Ecto neural progenitor cell (in vitro differentiated cells): ENCODE measurements around the gene ADRA1B.

Experiments
- DNase-seq: peaks from one replicate; pipeline ENCODE4 v3.0.0-alpha.2; 2018; ENCODE audit warnings: low spot score

ADRA1B gene

DNA sequence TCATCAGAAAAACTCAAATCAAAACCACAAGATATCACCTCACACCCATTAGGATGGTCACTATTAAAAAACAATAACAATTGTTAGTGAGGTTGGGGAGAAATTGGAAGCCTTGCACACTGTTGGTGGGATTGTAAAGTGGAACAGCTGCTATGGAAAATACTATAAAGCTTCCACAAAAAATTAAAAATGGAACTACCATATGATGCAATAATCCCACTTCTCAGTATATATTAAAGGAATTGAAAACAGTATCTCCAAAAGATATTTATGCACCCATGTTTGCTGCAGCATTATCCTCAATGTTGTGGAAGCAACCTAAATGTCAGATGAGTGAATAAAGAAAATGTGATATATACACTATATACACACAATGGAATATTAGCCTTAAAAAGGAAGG lies 14.5 kb upstream of the ADRA1B start:
- DNase-seq, result no peak

GRCh38 chr5:159902444-159903121 lies 13.7 kb upstream of the ADRA1B start:
- DNase-seq, result no peak

GRCh38 chr5:159903131-159903530 lies 13.2 kb upstream of the ADRA1B start:
- no peak for DNase-seq

- no peak for DNase-seq
Observed at GRCh38 chr5:159904874-159905273, 11.4 kb upstream of the ADRA1B start.

GRCh38 chr5:159905496-159905895 lies 10.8 kb upstream of the ADRA1B start:
- DNase-seq, result no peak

GRCh38 chr5:159906463-159906862 lies 9.8 kb upstream of the ADRA1B start:
- no peak for DNase-seq

DNA sequence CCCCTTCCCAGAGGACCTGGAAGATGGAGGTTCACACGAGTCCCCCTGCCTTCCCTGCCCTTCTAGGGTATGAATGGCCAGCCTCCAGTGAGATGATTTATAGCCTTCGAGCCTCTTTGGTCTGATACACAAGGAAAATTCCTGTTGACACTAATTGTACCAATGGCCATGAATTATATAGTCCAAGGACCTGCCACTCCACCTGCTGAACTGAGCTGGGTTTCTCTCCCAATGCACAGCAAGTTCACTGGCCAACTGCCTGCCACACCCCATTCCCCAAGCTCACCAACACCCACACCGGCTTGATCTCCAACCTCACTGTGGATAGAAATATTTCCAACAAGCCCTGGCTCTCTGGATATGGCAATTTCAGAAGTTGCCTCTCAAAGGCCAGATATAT lies 9.3 kb upstream of the ADRA1B start:
- no peak for DNase-seq

GRCh38 chr5:159907689-159908590 lies 8.3 kb upstream of the ADRA1B start:
- DNase-seq, result no peak

GRCh38 chr5:159908591-159908940 lies 7.7 kb upstream of the ADRA1B start:
- DNase-seq, result no peak

DNA sequence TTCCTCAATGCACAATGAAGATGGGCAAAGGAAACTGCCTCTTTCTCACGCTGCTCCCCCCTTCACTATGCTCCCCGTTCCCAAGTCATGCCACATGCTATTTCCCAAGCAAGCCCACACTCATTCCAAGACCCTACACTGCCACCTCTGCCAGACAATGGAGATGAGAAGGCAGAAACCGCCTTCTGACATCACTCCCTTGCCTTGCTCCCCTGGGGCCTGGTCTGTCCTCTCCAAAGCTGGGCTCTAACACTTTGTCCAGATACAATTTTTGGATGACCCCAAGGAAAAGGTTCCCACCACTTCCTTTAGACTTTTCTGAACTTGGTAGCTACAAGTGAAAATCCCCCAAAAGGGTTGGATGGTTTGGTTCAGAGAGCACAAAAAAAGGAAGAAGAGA lies 7.2 kb upstream of the ADRA1B start:
- no peak for DNase-seq

DNA sequence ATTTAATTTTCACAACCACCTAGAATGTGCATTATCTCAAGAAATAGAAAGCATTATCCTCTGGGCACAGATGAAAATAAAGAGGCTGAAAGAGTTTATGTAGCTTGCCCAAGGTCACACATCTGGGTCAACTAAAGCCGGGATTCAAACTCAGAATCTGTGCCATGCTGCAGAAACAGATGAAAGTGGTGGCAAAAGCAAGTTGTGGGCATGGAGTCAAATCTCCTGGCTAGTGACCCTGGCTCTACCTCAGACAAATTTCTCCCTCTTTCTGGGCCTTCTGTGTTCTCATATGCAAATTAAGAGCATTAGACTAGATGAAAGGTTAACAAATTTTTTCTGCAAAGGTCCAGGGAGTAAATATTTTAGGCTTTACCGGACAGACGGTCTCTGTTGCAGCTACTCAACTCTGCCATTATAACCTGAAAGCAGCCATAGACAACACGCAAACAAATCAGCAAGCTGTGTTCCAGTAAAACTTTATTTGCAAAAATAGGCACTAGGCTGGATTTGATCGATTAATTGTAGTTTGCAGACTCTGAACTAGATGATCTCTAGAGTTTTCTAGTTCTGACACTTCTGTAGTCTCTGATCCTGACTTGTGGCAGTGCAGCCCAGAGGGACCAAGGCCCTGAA lies 6.0 kb upstream of the ADRA1B start:
- no peak for DNase-seq

DNA sequence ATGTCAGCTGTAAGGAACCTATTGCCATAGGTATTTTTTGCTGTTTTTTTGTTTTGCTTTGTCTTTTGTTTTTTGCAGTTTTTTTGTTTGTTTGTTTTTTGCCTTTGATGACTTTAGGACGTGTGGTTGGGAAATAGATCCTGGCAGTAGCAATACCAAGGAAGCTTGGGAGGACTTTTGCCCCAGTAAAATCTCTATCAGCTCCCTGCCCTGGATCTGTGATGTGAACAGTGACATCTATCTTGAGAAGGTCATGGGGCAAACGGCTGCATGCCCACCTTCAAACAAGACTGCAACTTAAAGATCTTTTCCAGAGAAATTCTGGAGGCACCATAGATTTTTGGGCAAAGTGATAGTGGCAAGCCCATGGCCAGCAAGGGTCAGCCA lies 5.4 kb upstream of the ADRA1B start:
- DNase-seq, result no peak

GRCh38 chr5:159911349-159911748 lies 4.9 kb upstream of the ADRA1B start:
- no peak for DNase-seq

- DNase-seq, result no peak
Observed at GRCh38 chr5:159912033-159912800, 4.1 kb upstream of the ADRA1B start.

DNA sequence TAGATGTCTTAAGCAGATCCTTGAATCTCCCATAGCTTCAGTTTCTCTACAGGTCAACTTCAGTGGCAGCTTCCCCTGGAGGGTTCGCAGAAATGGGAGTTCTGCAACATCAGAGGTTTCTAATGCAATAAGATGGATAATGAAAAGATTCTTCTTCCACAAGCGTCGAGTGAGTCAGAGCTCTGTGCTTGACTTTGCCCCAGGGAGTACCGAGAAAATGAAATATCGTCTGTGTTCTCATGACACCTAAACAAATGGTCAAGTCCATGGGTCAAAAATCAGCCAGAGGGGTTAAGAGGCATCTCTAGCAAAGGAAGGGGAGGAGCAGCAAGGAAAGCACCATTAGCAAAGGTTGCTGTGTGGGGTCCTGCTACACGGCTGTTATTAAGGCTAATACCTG lies 3.2 kb upstream of the ADRA1B start:
- DNase-seq, result no peak

DNA sequence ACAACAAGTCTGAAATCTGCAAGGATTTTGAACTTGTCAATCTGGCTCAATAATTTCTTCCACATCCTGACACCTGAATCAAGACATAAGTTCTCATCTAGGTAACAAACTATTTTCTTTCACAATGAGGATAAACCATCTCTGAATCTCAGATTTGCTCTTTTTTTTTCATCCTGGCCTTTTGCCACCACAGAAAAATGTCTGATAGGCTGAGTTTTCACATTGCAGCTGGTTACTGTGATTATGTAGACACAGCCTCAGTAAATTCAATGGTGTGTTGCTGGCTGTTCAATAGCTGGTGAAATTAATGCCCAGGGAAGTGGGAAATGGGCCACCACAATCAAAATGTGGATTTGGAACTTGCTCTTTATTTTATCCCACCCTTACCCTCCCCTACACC lies 2.8 kb upstream of the ADRA1B start:
- DNase-seq, result no peak

- DNase-seq, result no peak
Observed at GRCh38 chr5:159916841-159917761, 819 bp downstream of the ADRA1B start.

GRCh38 chr5:159917994-159918393 lies 1.7 kb downstream of the ADRA1B start:
- no peak for DNase-seq

DNA sequence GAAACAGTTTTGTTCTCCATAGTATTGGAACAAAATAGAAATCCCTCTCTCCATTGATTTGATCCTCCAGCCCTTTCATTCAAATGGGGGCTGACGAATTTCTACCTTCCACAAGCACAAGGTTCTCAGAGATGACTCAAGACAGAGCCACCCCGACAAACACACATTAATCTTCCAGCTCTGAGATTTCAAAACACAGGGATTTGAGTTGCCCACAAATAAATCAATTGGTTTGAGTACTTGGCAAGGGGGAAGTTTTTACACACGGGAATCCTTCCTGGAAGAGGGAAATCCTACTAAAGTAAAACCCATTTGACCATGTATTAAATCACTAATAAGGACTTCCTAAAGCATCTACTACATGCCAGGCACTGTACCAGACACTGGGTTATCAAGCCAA lies 5.4 kb downstream of the ADRA1B start:
- no peak for DNase-seq

DNA sequence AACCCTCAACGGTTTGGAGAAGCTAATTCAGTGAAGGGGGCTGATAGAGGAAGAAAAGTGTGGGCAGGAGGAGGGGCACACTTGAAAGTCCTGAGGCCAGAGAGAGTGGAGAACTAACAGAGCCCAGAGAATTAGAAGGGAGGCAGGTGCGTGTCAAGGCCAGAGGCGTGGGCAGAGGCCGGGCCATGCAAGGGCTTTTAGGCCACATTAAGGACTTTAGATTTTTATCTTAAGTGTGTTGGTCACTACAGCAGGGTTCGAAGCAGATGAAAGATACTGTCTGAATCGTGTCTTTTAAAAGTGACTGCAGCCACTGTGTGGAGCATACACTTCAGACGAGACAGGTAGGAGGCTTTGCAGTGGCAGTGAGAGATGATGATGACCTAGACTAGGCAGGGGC lies 6.7 kb downstream of the ADRA1B start:
- DNase-seq, result no peak
